Gastrocnemius medialis (tissue), 4 donors: ENCODE measurements around the gene REP15.

Experiments used
- CTCF ChIP-seq, 5 experiments: fragments of 450-650 bp in 3 of 5; fragments of 200-600 bp in 2 of 5; sonication (generic) in 2 of 5; IDR thresholded peaks in 4 of 5; conservative IDR thresholded peaks in 1 of 5; 1 replicate in 4 of 5; 2 replicates in 1 of 5; pipeline ENCODE4 v1.5.1; 2016 to 2019; ENCODE audit warnings: antibody characterized with exemption in 5 of 5, mild to moderate bottlenecking in 3 of 5, moderate library complexity in 3 of 5
- POLR2A ChIP-seq, 2 donors: fragments of 450-650 bp; IDR thresholded peaks; one replicate each; pipeline ENCODE4 v1.6.1; 2017; ENCODE audit warnings: antibody characterized with exemption in 2 of 2, mild to moderate bottlenecking in 2 of 2, moderate library complexity in 2 of 2

- TF ChIP-seq CTCF (IDR thresholded peaks at IDR 0.05 in 4 of 5, conservative IDR thresholded peaks at IDR 0.05 in 1 of 5) (no peak), POLR2A (IDR thresholded peaks at IDR 0.05) (no peak)
Measured at GRCh38 chr12:27696293-27696652, at the start of gene REP15.
